SIG-M5 (cell line): Measurements from ENCODE around the gene CD74.
"Not testable (repeated sequence)": the region's sequence is repeated elsewhere in the genome, so short reads cannot be mapped to it uniquely, and the experiment has no call there.

Experiments
- DNase-seq: peaks from one replicate; lab custom pipeline; 2025; lab: John Stamatoyannopoulos, UW

Gene CD74

DNA sequence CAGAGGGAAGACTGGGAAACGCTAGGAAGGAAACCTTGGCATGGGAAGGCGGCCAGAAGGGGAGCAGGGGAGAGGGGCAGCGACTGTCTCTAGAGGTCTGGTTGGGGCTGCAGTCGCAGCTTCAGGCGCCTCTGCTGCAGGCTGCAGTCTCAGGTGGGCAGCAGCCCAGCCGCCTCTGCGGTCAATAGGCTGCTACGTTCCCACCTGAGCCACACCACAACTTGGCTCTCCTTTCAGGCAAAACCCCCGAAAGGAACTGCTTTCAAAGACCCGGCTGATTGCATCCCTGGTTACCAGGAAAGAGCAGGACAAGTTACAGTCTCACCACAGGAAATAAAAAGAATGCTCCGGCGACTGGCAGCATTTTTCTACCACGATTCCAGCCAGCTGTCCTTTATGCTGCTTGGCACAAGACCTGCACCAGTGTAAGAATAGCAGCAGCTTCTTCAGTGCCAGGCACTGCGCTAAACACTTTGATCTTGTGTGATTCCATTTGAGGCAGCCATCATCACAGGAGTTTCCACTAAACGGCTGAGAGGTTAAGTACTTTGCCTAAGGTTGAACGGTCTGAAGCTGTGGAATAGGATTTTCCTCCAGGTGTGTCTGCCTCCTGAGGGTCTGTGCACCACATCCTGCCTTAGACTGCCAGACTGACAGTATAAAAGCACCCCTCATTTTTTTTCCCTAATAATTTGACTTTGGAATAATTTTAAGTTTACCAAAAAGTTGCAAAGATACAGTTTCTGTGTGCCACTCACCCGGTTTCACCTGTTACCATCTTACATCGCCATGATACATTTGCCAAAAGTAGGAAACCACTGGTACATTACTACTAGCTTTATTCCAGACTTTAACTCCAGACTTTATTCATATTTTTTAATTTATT is 29.3 kb upstream of the CD74 start:
- DNase-seq = no peak

DNA sequence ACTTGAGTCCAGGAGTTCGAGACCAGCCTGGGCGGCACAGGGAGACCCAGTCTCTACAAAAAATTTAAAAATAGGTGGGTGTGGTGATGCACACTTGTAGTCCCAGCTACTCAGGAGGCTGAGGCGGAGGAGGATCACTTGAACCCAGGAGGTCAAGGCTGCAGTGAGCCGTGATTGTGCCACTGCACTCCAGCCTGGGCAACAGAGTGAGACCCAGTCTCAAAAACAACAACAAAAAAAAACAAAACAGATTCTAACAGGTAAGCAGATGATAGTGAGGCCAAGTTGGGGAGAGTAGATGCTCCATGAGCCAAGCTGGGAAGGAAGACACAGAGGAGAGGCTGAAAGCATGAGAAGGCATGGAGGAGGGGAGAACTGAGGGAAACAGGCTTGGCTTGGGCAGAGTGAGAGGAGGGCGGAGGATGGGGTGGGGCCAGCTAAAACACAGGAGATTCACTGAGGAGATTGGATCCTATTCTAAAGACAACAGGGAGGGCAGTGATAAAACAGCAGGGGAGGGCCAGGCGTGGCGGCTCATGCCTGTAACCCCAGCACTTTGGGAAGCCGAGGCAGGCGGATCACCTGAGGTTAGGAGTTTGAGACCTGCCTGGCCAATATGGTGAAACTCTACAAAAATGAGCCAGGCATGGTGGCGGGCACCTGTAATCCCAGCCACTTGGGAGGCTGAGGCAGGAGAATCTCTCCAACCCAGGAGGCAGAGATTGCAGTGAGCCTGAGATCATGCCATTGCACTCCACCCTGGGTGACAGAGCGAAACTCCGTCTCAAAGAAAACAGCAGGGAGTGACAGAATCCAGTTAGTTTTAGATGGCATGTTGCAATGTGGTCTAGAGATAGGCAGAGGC is 28.5 kb upstream of the CD74 start:
- no peak for DNase-seq

GRCh38 chr5:150438873-150439546 is 26.3 kb upstream of the CD74 start:
- no peak for DNase-seq

- peak; percentile 83 for DNase-seq
These were observed 23.5 kb upstream of the CD74 start for GRCh38 chr5:150436141-150436680.

GRCh38 chr5:150434464-150434863 is 21.8 kb upstream of the CD74 start:
- DNase-seq = no peak

DNA sequence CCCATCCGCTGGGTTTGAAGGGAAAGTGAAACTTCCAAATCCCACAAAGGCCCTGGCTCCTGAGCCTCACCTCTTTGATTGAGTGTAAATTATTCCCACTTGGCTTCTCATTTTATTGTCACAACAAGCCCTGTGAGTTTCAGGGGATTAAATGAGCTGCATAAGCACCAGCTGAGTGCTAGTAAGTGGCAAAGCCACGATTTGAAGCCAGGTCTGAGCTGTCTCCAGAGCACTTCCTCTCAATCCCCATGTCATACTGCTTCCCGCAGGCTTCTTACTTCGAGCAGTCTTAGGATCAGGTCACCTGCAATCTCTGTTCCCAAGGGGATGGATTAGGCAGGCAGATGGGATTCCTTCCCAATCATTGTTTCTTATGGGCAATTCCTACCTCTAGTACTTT is 18.9 kb upstream of the CD74 start:
- DNase-seq = no peak

DNA sequence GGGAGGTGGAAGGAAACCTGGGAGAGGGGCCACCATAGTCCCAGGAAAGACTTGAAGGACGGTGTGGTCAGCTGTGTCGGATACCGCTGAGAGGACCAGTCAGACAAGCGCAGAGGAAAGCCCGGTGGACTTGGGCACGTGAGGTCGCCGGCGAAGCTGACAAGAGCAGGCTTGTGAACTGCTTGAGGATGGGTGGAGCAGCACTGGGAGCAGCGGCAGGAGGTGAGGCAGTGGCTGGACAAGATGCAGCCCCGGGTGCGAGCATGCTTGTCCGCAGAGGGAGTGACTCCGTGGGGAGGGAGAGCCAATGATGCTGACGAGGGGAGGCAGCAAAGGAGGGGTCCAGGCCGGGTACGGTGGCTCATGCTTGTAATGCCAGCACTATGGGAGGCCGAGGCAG is 18.3 kb upstream of the CD74 start:
- DNase-seq = no peak

- DNase-seq = no peak
These were observed 16.7 kb upstream of the CD74 start for GRCh38 chr5:150429410-150429873.

- no peak for DNase-seq
These were observed 16.3 kb upstream of the CD74 start for GRCh38 chr5:150428978-150429377.

DNA sequence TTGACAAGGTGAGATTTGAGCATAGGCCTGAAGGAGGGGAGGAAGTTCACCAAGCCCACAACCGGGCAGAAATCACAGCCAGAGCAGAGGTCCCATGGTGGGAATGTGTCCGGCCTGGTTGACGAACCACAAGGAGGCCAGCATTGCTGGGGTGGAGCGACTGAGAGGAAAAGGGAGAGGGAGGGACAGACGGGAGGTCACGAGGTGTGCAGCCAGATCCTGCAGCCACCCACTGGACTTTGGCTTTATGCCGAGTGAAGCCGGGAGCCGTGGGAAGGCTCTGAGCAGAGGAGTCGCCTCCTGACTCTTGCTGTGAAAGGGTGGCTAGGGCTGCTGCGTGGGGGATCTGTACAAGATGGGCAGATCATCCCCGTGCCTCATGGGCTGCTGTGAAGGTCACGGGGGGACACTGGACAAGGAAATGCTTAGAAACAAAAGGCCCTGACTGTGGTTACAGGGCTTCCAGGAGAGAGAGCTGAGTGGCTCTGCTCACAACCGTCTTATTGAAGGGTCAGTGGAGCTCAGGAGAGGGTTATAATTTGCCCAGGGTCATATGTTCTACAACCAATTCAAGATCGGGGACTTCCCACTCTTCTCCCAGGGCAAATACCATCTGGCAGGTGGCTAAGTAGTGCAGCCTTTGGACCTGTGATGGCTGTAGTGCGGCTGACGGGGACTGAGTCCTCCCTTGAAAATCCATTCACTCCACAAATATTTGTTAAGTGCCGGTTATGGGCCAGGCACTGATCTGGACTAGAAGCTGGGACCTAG is 15.6 kb upstream of the CD74 start:
- DNase-seq = no peak

- not testable (repeated sequence) for DNase-seq
These were observed 13.5 kb upstream of the CD74 start for GRCh38 chr5:150426165-150426564.

GRCh38 chr5:150422758-150423157 is 10.0 kb upstream of the CD74 start:
- no peak for DNase-seq

DNA sequence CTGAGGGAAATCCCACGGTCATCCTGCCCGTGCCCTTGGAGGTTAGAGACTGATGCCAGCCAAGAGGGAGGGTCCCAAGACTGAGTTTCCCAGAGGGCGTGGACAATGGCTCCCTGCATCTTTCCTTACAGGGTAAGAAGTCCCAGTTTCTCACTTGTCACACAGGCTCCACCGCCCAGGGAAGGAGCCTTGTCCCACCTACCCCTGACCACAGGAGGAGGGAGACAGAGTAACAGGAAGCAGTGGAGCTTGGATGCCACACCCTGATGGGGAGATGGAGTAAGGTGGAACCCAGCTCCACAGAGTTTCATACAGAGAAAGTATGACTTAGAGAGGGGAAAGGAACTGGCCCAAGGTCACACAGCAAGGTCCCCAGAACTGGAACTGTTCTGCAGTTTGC is 9.4 kb upstream of the CD74 start:
- DNase-seq = no peak

- DNase-seq = no peak
These were observed 7.0 kb upstream of the CD74 start for GRCh38 chr5:150419630-150420270.

DNA sequence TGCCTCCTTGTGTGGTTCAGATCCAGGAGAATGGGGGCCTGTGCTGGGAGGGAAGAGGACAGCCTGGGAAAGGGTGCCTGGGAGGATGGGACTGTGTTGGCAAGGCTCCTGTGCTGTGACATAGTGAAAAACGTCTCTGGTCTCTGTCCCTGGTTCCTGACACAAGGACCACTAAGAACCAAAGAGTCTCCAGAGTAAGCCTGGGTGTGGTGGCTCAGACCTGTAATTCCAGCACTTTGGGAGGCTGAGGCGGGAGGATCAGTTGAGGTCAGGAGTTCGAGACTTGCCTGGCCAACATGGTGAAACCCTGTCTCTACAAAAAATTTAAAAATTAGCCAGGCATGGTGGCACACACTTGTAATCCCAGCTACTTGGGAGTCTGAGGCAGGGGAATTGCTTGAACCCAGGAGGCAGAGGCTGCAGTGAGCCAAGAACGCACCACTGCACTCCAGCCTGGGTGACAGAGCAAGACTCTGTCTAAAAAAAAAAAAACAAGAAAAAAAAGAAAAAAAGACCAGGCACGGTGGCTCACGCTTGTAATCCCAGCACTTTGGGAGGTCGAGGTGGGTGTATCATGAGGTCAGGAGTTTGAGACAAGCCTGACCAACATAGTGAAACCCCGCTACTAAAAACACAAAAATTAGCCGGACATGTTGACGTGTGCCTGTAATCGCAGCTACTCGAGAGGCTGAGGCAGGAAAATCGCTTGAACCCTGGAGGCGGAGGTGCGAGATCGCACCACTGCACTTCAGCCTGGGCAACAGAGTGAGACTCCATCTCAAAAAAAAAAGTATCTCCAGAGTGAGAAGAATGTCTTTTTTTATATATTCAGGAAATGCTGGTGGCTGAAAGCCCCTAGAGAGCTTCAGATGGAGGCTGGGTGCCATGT is 1.4 kb upstream of the CD74 start:
- not testable (repeated sequence) for DNase-seq

GRCh38 chr5:150413176-150413901 is 629 bp upstream of the CD74 start:
- DNase-seq = no peak

DNA sequence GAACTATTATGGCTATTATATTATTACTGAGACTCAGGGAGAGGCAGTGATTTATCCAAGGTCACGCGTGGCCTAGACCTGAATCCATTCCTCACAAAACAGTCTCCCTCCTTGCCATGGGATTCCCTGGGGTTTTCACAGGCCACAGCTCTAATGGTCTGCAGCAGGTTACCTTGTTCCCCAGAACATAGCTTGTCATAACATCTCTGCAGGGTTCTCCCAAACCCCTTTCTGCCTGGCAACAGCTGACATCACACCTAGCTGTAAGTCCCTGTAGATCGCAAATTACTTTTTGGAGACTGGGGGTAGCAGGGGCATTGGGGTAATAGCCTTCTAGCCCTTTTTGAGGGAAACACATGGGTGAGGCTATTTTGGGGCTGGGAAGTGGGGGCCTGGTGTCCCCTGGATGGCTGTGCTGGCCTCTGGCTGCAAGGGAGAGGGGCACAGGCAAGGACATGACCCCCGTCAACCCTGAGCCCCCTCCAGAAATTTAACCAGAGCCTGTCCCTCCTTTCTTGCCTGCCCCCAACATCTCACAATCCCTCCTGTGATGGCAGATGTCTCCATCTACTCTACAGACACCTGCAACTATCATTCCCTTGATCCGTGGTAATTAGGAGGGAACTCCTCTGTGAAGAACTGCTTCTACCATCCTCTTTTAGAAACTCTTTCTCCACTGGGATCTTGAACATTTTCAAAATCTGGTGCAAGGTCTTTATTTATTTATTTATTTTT is 1.3 kb downstream of the CD74 start:
- no peak for DNase-seq

DNA sequence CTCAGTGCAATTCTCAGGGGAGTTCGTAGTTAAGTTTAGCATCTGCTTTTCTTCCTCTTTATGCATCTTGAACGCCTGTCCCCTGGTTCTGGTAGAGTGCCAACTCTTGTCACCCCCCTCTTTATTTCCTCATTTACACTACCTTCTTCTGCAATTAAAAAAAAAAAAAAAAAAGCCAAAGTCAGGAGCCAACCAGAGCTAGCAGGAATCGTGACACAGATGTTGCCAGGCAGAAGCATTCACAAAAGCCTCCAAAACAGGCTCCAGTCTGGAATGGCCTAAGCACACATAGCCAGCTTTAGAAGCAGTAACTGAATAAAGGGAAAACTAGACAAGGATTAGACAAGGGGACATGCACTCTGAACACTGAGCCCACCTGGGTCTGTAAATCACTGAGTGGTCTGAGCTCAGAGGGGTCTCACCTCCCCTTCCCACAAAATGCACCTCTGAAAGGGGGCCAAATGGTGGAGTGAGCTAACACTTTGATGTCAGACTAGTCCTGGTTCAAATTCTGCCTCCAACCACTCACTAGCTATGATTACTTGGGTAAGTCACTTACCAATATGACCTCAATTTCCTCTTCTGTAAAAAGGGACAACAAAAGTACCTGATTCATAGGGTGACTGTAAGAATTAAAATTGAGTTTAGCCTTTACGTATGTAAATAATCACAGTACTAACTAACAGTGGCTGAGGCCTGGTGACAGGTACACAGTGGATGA is 2.0 kb downstream of the CD74 start:
- peak; percentile 83 for DNase-seq
